SK-N-SH (cell line): ENCODE measurements around the gene STAT5B. TPM values are rescaled to one million over a fixed set of nuclear protein-coding genes. Genes with fewer than 3 reads are reported as not detected.

Experiments
- CTCF ChIA-PET: fragments of 300-600, 350-600 bp; formaldehyde crosslinking; extraction: SDS; loops from one replicate; lab custom pipeline; 2021; lab: Yijun Ruan, JAX
- POLR2A ChIA-PET: fragments of 350-600 bp; sonication (Branson Sonifier 250); formaldehyde crosslinking; extraction: SDS; loops from one replicate; lab custom pipeline; 2020; ENCODE audit warnings: antibody characterized with exemption, inconsistent platforms; lab: Yijun Ruan, JAX
- DNase-seq: peaks from one replicate; pipeline ENCODE4 v3.0.0; 2012
- H2AFZ ChIP-seq: fragments of 200-600 bp; sonication (generic); 2 replicates; pipeline ENCODE4 v1.8.1; 2016; ENCODE audit warnings: antibody characterized with exemption, mild to moderate bottlenecking, low read depth
- H3F3A ChIP-seq: fragments of 200-600 bp; sonication (generic); replicated peaks from 2 replicates; pipeline ENCODE3; 2016; ENCODE audit warnings: antibody characterized with exemption, mild to moderate bottlenecking; ENCODE audit not compliant: insufficient read depth
- H3K27ac ChIP-seq, 2 experiments: fragments of 200-500 bp in 1 of 2; fragments of 200-600 bp in 1 of 2; sonication (Bioruptor generic) in 1 of 2; sonication (generic), shearing (Covaris generic) in 1 of 2; 2 replicates each; pipeline versions ENCODE4 v1.5.1 to v1.6.1; 2014 to 2016; ENCODE audit warnings: low read depth in 2 of 2, inconsistent platforms in 1 of 2, low read length in 1 of 2, mild to moderate bottlenecking in 1 of 2, mixed read lengths in 1 of 2
- H3K27me3 ChIP-seq: fragments of 200-600 bp; sonication (generic), shearing (Covaris generic); 2 replicates; pipeline ENCODE4 v1.6.1; 2016; ENCODE audit warnings: mixed run types; ENCODE audit not compliant: insufficient read depth
- H3K36me3 ChIP-seq, 2 experiments: fragments of 200-500 bp in 1 of 2; fragments of 200-600 bp in 1 of 2; sonication (Bioruptor generic) in 1 of 2; sonication (generic) in 1 of 2; replicated peaks in 1 of 2; 2 replicates each; pipeline versions ENCODE3 to v1.5.1; 2014 to 2016; ENCODE audit warnings: low read length in 1 of 2, mild to moderate bottlenecking in 1 of 2; ENCODE audit not compliant: insufficient read depth in 2 of 2, control insufficient read depth in 1 of 2
- H3K4me1 ChIP-seq, 2 experiments: fragments of 200-500 bp in 1 of 2; fragments of 200-600 bp in 1 of 2; sonication (Bioruptor generic) in 1 of 2; sonication (generic), shearing (Covaris generic) in 1 of 2; 2 replicates each; pipeline versions ENCODE4 v1.5.1 to v1.6.1; 2014 to 2016; ENCODE audit warnings: low read depth in 1 of 2, low read length in 1 of 2, mixed run types in 1 of 2; ENCODE audit not compliant: insufficient read depth in 2 of 2, control insufficient read depth in 1 of 2
- H3K4me2 ChIP-seq: fragments of 200-600 bp; sonication (generic), shearing (Covaris generic); 2 replicates; pipeline ENCODE4 v1.6.1; 2017; ENCODE audit warnings: mixed run types
- H3K4me3 ChIP-seq, 2 experiments: fragments of 200-500 bp in 1 of 2; fragments of 200-600 bp in 1 of 2; sonication (Bioruptor generic) in 1 of 2; sonication (generic), shearing (Covaris generic) in 1 of 2; 2 replicates each; pipeline versions ENCODE4 v1.5.1 to v1.8.1; 2014 to 2016; ENCODE audit warnings: low read depth in 2 of 2, inconsistent platforms in 1 of 2, low read length in 1 of 2, mild to moderate bottlenecking in 1 of 2, mixed read lengths in 1 of 2, moderate library complexity in 1 of 2
- H3K79me2 ChIP-seq: fragments of 200-600 bp; sonication (generic); 2 replicates; pipeline ENCODE4 v1.8.1; 2017; ENCODE audit warnings: mild to moderate bottlenecking; ENCODE audit not compliant: insufficient read depth
- H3K9ac ChIP-seq: fragments of 200-600 bp; sonication (generic); 2 replicates; pipeline ENCODE4 v1.6.1; 2017; ENCODE audit warnings: mixed run types
- H3K9me2 ChIP-seq: fragments of 200-600 bp; sonication (generic); 2 replicates; pipeline ENCODE4 v1.6.1; 2017; ENCODE audit warnings: mixed run types
- H3K9me3 ChIP-seq: fragments of 200-600 bp; sonication (generic); 2 replicates; pipeline ENCODE4 v1.6.1; 2017; ENCODE audit warnings: mixed run types, mild to moderate bottlenecking, moderate library complexity
- H4K20me1 ChIP-seq: fragments of 200-600 bp; sonication (generic); 2 replicates; pipeline ENCODE4 v1.6.1; 2017; ENCODE audit warnings: mild to moderate bottlenecking, mixed run types; ENCODE audit not compliant: insufficient read depth
- GABPA ChIP-seq: IDR thresholded peaks from 2 replicates; pipeline ENCODE4 v1.4.0; 2012; ENCODE audit warnings: low read depth, mild to moderate bottlenecking
- MXI1 ChIP-seq: IDR thresholded peaks from 2 replicates; pipeline ENCODE4 v1.6.1; 2012; ENCODE audit warnings: mild to moderate bottlenecking, low read depth, low read length, improper control_type of control experiment
- RCOR1 ChIP-seq: fragments of 150-350 bp; IDR thresholded peaks from 2 replicates; pipeline ENCODE4 v1.6.1; 2017; ENCODE audit warnings: antibody characterized with exemption, low read length
- SMC3 ChIP-seq: IDR thresholded peaks from 2 replicates; pipeline ENCODE4 v1.6.1; 2012; ENCODE audit warnings: low read depth, low read length, improper control_type of control experiment
- TCF12 ChIP-seq: IDR thresholded peaks from 2 replicates; pipeline ENCODE4 v1.4.0; 2012
- TEAD4 ChIP-seq: IDR thresholded peaks from 2 replicates; pipeline ENCODE4 v1.4.0; 2012; ENCODE audit warnings: mild to moderate bottlenecking, borderline replicate concordance; ENCODE audit not compliant: insufficient read depth
- WGBS: methylation state at CpG from one replicate; pipeline ENCODE4 v1.1.6; 2017; ENCODE audit warnings: low lambda C conversion rate; 5-methylcytosine and 5-hydroxymethylcytosine counted together
- polyA plus RNA-seq, 3 experiments: library from polyadenylated mRNA; depleted of rRNA; stranded (reverse); fragments of >200 nt; gene quantifications; 2 replicates each; pipeline ENCODE4 v1.2.3, GENCODE V29; 2012
- TF ChIP-seq, protein P1 (sequence below): IDR thresholded peaks from 2 replicates; pipeline ENCODE4 v1.6.1; 2012; ENCODE audit warnings: mild to moderate bottlenecking, low read depth, low read length, moderate library complexity
- TF ChIP-seq, protein P2 (sequence below): IDR thresholded peaks from 2 replicates; pipeline ENCODE4; 2012
- TF ChIP-seq, protein P3 (sequence below): fragments of 150-350 bp; IDR thresholded peaks from 2 replicates; pipeline ENCODE4 v1.6.1; 2017; ENCODE audit warnings: antibody characterized with exemption, low read length, low read depth, borderline replicate concordance

The STAT5B gene
- polyA plus RNA-seq, 1 of the 3 experiments (the other 2 are of a cell fraction), result 23.6 TPM

DNA sequence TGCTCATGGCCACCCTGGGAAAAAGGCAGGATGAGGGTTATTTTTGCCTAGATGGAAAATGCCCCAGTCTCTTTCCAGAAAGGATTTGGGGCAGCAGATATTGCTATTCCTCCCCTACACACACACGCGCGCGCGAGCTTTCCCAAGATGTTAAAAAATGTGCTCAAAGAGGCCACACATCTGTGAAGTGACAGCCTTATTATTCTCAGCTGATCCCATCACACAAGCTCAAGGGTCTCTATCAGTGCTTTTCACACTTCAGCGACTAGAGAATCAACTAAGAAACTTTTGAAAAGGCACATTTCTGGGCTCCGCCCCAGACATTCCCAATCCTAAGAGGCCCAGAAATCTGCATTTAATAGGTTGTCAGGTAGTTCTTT, 115.7 kb downstream of the STAT5B start (continued):
- TF ChIP-seq, protein P1, sequence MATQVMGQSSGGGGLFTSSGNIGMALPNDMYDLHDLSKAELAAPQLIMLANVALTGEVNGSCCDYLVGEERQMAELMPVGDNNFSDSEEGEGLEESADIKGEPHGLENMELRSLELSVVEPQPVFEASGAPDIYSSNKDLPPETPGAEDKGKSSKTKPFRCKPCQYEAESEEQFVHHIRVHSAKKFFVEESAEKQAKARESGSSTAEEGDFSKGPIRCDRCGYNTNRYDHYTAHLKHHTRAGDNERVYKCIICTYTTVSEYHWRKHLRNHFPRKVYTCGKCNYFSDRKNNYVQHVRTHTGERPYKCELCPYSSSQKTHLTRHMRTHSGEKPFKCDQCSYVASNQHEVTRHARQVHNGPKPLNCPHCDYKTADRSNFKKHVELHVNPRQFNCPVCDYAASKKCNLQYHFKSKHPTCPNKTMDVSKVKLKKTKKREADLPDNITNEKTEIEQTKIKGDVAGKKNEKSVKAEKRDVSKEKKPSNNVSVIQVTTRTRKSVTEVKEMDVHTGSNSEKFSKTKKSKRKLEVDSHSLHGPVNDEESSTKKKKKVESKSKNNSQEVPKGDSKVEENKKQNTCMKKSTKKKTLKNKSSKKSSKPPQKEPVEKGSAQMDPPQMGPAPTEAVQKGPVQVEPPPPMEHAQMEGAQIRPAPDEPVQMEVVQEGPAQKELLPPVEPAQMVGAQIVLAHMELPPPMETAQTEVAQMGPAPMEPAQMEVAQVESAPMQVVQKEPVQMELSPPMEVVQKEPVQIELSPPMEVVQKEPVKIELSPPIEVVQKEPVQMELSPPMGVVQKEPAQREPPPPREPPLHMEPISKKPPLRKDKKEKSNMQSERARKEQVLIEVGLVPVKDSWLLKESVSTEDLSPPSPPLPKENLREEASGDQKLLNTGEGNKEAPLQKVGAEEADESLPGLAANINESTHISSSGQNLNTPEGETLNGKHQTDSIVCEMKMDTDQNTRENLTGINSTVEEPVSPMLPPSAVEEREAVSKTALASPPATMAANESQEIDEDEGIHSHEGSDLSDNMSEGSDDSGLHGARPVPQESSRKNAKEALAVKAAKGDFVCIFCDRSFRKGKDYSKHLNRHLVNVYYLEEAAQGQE, result no peak
- TF ChIP-seq, protein P2, sequence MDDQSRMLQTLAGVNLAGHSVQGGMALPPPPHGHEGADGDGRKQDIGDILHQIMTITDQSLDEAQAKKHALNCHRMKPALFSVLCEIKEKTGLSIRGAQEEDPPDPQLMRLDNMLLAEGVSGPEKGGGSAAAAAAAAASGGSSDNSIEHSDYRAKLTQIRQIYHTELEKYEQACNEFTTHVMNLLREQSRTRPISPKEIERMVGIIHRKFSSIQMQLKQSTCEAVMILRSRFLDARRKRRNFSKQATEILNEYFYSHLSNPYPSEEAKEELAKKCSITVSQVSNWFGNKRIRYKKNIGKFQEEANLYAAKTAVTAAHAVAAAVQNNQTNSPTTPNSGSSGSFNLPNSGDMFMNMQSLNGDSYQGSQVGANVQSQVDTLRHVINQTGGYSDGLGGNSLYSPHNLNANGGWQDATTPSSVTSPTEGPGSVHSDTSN, result no peak
- TF ChIP-seq TEAD4, result no peak

DNA sequence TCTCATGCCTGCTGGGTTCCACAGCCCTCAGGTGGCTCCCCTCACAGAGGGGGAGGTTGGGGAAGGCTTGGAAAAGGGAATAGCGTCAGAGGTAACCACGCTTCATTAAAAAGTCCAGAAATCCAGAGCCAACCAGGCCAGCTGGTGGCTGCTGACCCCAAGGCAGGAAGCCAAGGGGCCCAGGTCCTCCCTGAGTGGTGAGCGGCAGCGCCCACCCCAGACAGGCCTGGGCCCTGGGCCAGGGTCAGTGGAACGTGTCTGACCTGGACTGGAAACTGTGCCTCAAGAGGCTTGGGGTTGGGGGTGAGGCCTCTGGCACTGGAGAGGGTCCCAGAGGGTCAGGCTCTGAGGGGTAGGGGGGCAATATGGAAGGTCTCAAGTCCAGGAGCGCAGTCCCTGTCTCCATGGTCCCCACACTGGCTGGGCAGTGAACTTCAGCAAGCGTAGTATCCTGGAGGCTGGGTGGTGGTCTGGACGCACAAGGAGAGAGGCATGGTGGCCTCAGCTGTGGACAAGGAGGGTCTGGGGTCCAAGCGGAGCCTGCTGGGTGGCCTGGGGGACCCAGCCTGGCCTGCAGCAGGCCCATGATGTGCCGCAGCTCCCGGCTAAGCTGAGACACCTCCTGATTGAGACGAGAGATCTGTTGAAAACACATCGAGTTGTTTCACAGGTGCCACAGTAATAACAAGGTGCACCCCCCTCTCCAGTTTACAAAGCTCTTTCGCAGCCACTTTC, 116.2 kb downstream of the STAT5B start:
- no peak overlapping the region for H2AFZ ChIP-seq
- CTCF ChIA-PET, result interaction anchor here (0.8 to 1.4 kb wide), 3 partner anchors 20 to 197 kb away, joined by 3 to 4 read pairs (median 3); no protein-coding TSS in a partner anchor
- POLR2A ChIA-PET, result no interaction called here

More for the DNA sequence above, 116.2 kb downstream of the STAT5B start:
- H3K4me3 ChIP-seq, result no peak overlapping the region
- TF ChIP-seq GABPA, result no peak
- TF ChIP-seq, protein P3, sequence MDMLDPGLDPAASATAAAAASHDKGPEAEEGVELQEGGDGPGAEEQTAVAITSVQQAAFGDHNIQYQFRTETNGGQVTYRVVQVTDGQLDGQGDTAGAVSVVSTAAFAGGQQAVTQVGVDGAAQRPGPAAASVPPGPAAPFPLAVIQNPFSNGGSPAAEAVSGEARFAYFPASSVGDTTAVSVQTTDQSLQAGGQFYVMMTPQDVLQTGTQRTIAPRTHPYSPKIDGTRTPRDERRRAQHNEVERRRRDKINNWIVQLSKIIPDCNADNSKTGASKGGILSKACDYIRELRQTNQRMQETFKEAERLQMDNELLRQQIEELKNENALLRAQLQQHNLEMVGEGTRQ, result no peak
- TF ChIP-seq TCF12, result no peak
- TF ChIP-seq RCOR1, result no peak
- no peak for TF ChIP-seq MXI1
- no peak for TF ChIP-seq SMC3
- H4K20me1 ChIP-seq, result no peaks in the 10 kb centered on the region
- no peaks in the 10 kb centered on the region for H3K79me2 ChIP-seq
- H3F3A ChIP-seq, result no peaks in the 10 kb centered on the region
- no peak overlapping the region for H3K9ac ChIP-seq
- H3K36me3 ChIP-seq, result no peaks in the 10 kb centered on the region
- DNase-seq, result no peak
- H3K27ac ChIP-seq, result no peak overlapping the region
- no peaks in the 10 kb centered on the region for H3K9me3 ChIP-seq
- 92% methylated on average over 8 of the region's 14 CpGs for WGBS
- H3K9me2 ChIP-seq, result no peaks in the 10 kb centered on the region
- H3K27me3 ChIP-seq, result no peaks in the 10 kb centered on the region
- H3K4me1 ChIP-seq, result peaks cover 0 to 15% of the 10 kb centered on the region in 2 experiments; a peak in 1 of 4 replicates
- H3K4me2 ChIP-seq, result no peak overlapping the region
